ENCODE measurements around the gene TMEM151B.
A peak's percentile ranks its signal among the peaks of the same experiment; 100 is the strongest.
"Not testable (repeated sequence)": the region's sequence is repeated elsewhere in the genome, so short reads cannot be mapped to it uniquely, and the experiment has no call there.

TMEM151B gene

GRCh38 chr6:44311767-44312166 lies 41.5 kb downstream of the TMEM151B start:
- Histone ChIP-seq H3K9me3 (no peaks in the 10 kb centered on the region), H3K4me3 (no peak overlapping the region; the same call in 1 of the 2 replicates), H3K27me3 (ENCODE audit: low read depth) (no peaks in the 10 kb centered on the region), H3K4me1 (peaks cover 9% of the 10 kb centered on the region), H3K36me3 (replicated peaks) (peaks cover 47% of the 10 kb centered on the region)
- DNase-seq (ENCODE audit: low spot score in 2 of 2) = no peak
- in situ Hi-C loops (cut with MboI; ENCODE audit: low sequenced_read_pairs) = no loop called here

GRCh38 chr6:44312901-44313788 lies 42.9 kb downstream of the TMEM151B start, which contains the start of gene AARS2:
Gene AARS2, minus strand, starts transcription at chr6:44313347. Its CDS starts 24 bp downstream, at chr6:44313323.
- Histone ChIP-seq H3K9me3 (no peaks in the 10 kb centered on the region), H3K27me3 (ENCODE audit: low read depth) (no peaks in the 10 kb centered on the region), H3K4me3 (peak within 1 kb of the TSS; percentile 97), H3K4me1 (peaks cover 9% of the 10 kb centered on the region), H3K36me3 (replicated peaks) (peaks cover 36% of the 10 kb centered on the region)
- peak; percentile 76 to 95 for DNase-seq (ENCODE audit: low spot score in 2 of 2)
- in situ Hi-C loops (cut with MboI; ENCODE audit: low sequenced_read_pairs) = no loop called here

GRCh38 chr6:44314657-44315056 lies 44.4 kb downstream of the TMEM151B start:
- peaks cover 22% of the 10 kb centered on the region for H3K36me3 ChIP-seq (replicated peaks)
- H3K4me1 ChIP-seq; H3K4me3 ChIP-seq; DNase-seq (ENCODE audit: low spot score in 2 of 2); in situ Hi-C loops (cut with MboI; ENCODE audit: low sequenced_read_pairs); H3K9me3 ChIP-seq; H3K27me3 ChIP-seq (ENCODE audit: low read depth): not testable (repeated sequence)

- Histone ChIP-seq H3K4me1 (peaks cover 9% of the 10 kb centered on the region), H3K4me3 (no peak overlapping the region), H3K9me3 (no peaks in the 10 kb centered on the region), H3K27me3 (ENCODE audit: low read depth) (peaks cover 16% of the 10 kb centered on the region), H3K36me3 (replicated peaks) (peaks cover 14% of the 10 kb centered on the region)
- DNase-seq (ENCODE audit: low spot score in 2 of 2) = no peak
- in situ Hi-C loops (cut with MboI; ENCODE audit: low sequenced_read_pairs) = no loop called here
These were observed 45.3 kb downstream of the TMEM151B start for GRCh38 chr6:44315516-44315915.

- Histone ChIP-seq H3K36me3 (replicated peaks) (peaks cover 9% of the 10 kb centered on the region), H3K27me3 (ENCODE audit: low read depth) (peaks cover 16% of the 10 kb centered on the region), H3K4me3 (no peak overlapping the region), H3K4me1 (peaks cover 9% of the 10 kb centered on the region), H3K9me3 (no peaks in the 10 kb centered on the region)
- in situ Hi-C loops (cut with MboI; ENCODE audit: low sequenced_read_pairs) = no loop called here
- no peak for DNase-seq (ENCODE audit: low spot score in 2 of 2)
These were observed 45.7 kb downstream of the TMEM151B start for GRCh38 chr6:44315951-44316350.

GRCh38 chr6:44316481-44316880 lies 46.2 kb downstream of the TMEM151B start:
- H3K27me3 ChIP-seq (ENCODE audit: low read depth) = peaks cover 16% of the 10 kb centered on the region
- H3K9me3 ChIP-seq = no peaks in the 10 kb centered on the region
- peaks cover 4% of the 10 kb centered on the region for H3K36me3 ChIP-seq (replicated peaks)
- in situ Hi-C loops (cut with MboI; ENCODE audit: low sequenced_read_pairs) = no loop called here
- no peak overlapping the region for H3K4me3 ChIP-seq
- no peak for DNase-seq (ENCODE audit: low spot score in 2 of 2)
- H3K4me1 ChIP-seq = peaks cover 9% of the 10 kb centered on the region

- H3K36me3 ChIP-seq (replicated peaks); H3K4me3 ChIP-seq; DNase-seq (ENCODE audit: low spot score in 2 of 2); in situ Hi-C loops (cut with MboI; ENCODE audit: low sequenced_read_pairs); H3K4me1 ChIP-seq; H3K9me3 ChIP-seq: not testable (repeated sequence)
- H3K27me3 ChIP-seq (ENCODE audit: low read depth) = peaks cover 16% of the 10 kb centered on the region
These were observed 46.9 kb downstream of the TMEM151B start for GRCh38 chr6:44317136-44317631.

- no peaks in the 10 kb centered on the region for H3K9me3 ChIP-seq
- peaks cover 20% of the 10 kb centered on the region for H3K27me3 ChIP-seq (ENCODE audit: low read depth)
- no peaks in the 10 kb centered on the region for H3K36me3 ChIP-seq (replicated peaks)
- H3K4me3 ChIP-seq = no peak overlapping the region
- no peak for DNase-seq (ENCODE audit: low spot score in 2 of 2)
- in situ Hi-C loops (cut with MboI; ENCODE audit: low sequenced_read_pairs) = no loop called here
- H3K4me1 ChIP-seq = no peaks in the 10 kb centered on the region
These were observed 51.0 kb downstream of the TMEM151B start for GRCh38 chr6:44321210-44321609.

- in situ Hi-C loops (cut with MboI; ENCODE audit: low sequenced_read_pairs) = no loop called here
These were observed 56.8 kb downstream of the TMEM151B start for GRCh38 chr6:44327096-44327495.

GRCh38 chr6:44327760-44328159 lies 57.5 kb downstream of the TMEM151B start:
- H3K4me1 ChIP-seq = peaks cover 12% of the 10 kb centered on the region
- no peaks in the 10 kb centered on the region for H3K9me3 ChIP-seq
- H3K4me3 ChIP-seq = no peak overlapping the region
- no peaks in the 10 kb centered on the region for H3K36me3 ChIP-seq (replicated peaks)
- 0 out of 2 replicates have a peak, but pooled peaks cover 2% of the 10 kb centered on the region for H3K27me3 ChIP-seq (ENCODE audit: low read depth)
- DNase-seq (ENCODE audit: low spot score in 2 of 2) = no peak
- in situ Hi-C loops (cut with MboI; ENCODE audit: low sequenced_read_pairs) = no loop called here

More at GRCh38 chr6:44327096-44327495, 56.8 kb downstream of the TMEM151B start:
- no peak for DNase-seq (ENCODE audit: low spot score in 2 of 2)
- no peaks in the 10 kb centered on the region for H3K36me3 ChIP-seq (replicated peaks)
- no peaks in the 10 kb centered on the region for H3K9me3 ChIP-seq
- no peak overlapping the region for H3K4me3 ChIP-seq
- H3K27me3 ChIP-seq (ENCODE audit: low read depth) = 0 out of 2 replicates have a peak, but pooled peaks cover 4% of the 10 kb centered on the region
- peaks cover 12% of the 10 kb centered on the region for H3K4me1 ChIP-seq

- H3K36me3 ChIP-seq (replicated peaks); H3K4me3 ChIP-seq; H3K27me3 ChIP-seq (ENCODE audit: low read depth); in situ Hi-C loops (cut with MboI; ENCODE audit: low sequenced_read_pairs); H3K9me3 ChIP-seq: not testable (repeated sequence)
- peak in 1 of 2 experiments; percentile 56 for DNase-seq (ENCODE audit: low spot score in 2 of 2)
- peaks cover 12% of the 10 kb centered on the region for H3K4me1 ChIP-seq
These were observed 58.0 kb downstream of the TMEM151B start for GRCh38 chr6:44328203-44328602.

GRCh38 chr6:44329858-44330257 lies 59.6 kb downstream of the TMEM151B start:
- Histone ChIP-seq H3K27me3 (ENCODE audit: low read depth) (no peaks in the 10 kb centered on the region), H3K4me3 (no peak overlapping the region), H3K36me3 (replicated peaks) (no peaks in the 10 kb centered on the region), H3K4me1 (peaks cover 12% of the 10 kb centered on the region), H3K9me3 (no peaks in the 10 kb centered on the region)
- DNase-seq (ENCODE audit: low spot score in 2 of 2) = no peak
- in situ Hi-C loops (cut with MboI; ENCODE audit: low sequenced_read_pairs) = no loop called here

- H3K4me1 ChIP-seq = peaks cover 10% of the 10 kb centered on the region
- no peak overlapping the region for H3K4me3 ChIP-seq
- DNase-seq (ENCODE audit: low spot score in 2 of 2) = no peak
- no peaks in the 10 kb centered on the region for H3K36me3 ChIP-seq (replicated peaks)
- no peaks in the 10 kb centered on the region for H3K9me3 ChIP-seq
- no peaks in the 10 kb centered on the region for H3K27me3 ChIP-seq (ENCODE audit: low read depth)
- in situ Hi-C loops (cut with MboI; ENCODE audit: low sequenced_read_pairs) = no loop called here
These were observed 62.3 kb downstream of the TMEM151B start for GRCh38 chr6:44332585-44332984.

GRCh38 chr6:44333273-44333919 lies 63.1 kb downstream of the TMEM151B start:
- H3K4me1 ChIP-seq = 0 out of 2 replicates have a peak, but pooled peaks cover 2% of the 10 kb centered on the region
- no peak for DNase-seq (ENCODE audit: low spot score in 2 of 2)
- H3K9me3 ChIP-seq = no peaks in the 10 kb centered on the region
- no peak overlapping the region for H3K4me3 ChIP-seq
- no peaks in the 10 kb centered on the region for H3K27me3 ChIP-seq (ENCODE audit: low read depth)
- no peaks in the 10 kb centered on the region for H3K36me3 ChIP-seq (replicated peaks)
- in situ Hi-C loops (cut with MboI; ENCODE audit: low sequenced_read_pairs) = no loop called here

All from HAP-1 (cell line).